Activated T-cell treated with anti-CD3 and anti-CD28 coated beads for 48 hours (primary cell): Measurements from ENCODE around the gene HNRNPUL2.
"Not testable (repeated sequence)": the region's sequence is repeated elsewhere in the genome, so short reads cannot be mapped to it uniquely, and the experiment has no call there.

Source experiments
- DNase-seq: peaks from one replicate; pipeline ENCODE4 v3.0.0-alpha.2; 2020; ENCODE audit warnings: low read depth

Gene HNRNPUL2

GRCh38 chr11:62727165-62727871 is at the start of gene HNRNPUL2:
Gene HNRNPUL2 (minus strand): TSS chr11:62727457. CDS start chr11:62727156, 301 bp downstream.
- DNase-seq, result peak; percentile 99

- no peak for DNase-seq
Measured at GRCh38 chr11:62775646-62776045, 48.4 kb upstream of the HNRNPUL2 start.

GRCh38 chr11:62774407-62774806 is 47.1 kb upstream of the HNRNPUL2 start:
- no peak for DNase-seq

GRCh38 chr11:62771144-62772021 is 44.1 kb upstream of the HNRNPUL2 start, which contains the start of gene TAF6L:
Gene TAF6L (plus strand): TSS chr11:62771396. CDS start chr11:62775784, 4,388 bp downstream.
- peak; percentile 96 for DNase-seq

GRCh38 chr11:62770778-62771143 is 43.5 kb upstream of the HNRNPUL2 start:
- no peak for DNase-seq

- not testable (repeated sequence) for DNase-seq
Measured at GRCh38 chr11:62760867-62761227, 33.6 kb upstream of the HNRNPUL2 start.

GRCh38 chr11:62757846-62758788 is 30.9 kb upstream of the HNRNPUL2 start:
- DNase-seq, result no peak

GRCh38 chr11:62755086-62755615 is 27.9 kb upstream of the HNRNPUL2 start:
- DNase-seq, result no peak

GRCh38 chr11:62753736-62754603 is 26.7 kb upstream of the HNRNPUL2 start, which contains the start of gene ZBTB3:
Gene ZBTB3 (minus strand): TSS chr11:62754160. CDS start chr11:62753664, 496 bp downstream.
- DNase-seq, result peak; percentile 90

- DNase-seq, result no peak
Measured at GRCh38 chr11:62752994-62753735, 25.9 kb upstream of the HNRNPUL2 start.

GRCh38 chr11:62752177-62752785 is 25.0 kb upstream of the HNRNPUL2 start:
- DNase-seq, result no peak

- not testable (repeated sequence) for DNase-seq
Measured at GRCh38 chr11:62749931-62750330, 22.7 kb upstream of the HNRNPUL2 start.

GRCh38 chr11:62747475-62748160 is 20.4 kb upstream of the HNRNPUL2 start:
- no peak for DNase-seq

- no peak for DNase-seq
Measured at GRCh38 chr11:62737196-62737595, 9.9 kb upstream of the HNRNPUL2 start.

GRCh38 chr11:62732830-62733229 is 5.6 kb upstream of the HNRNPUL2 start:
- no peak for DNase-seq

- not testable (repeated sequence) for DNase-seq
Measured at GRCh38 chr11:62730076-62730475, 2.8 kb upstream of the HNRNPUL2 start.

- DNase-seq, result peak; percentile 76
Measured at GRCh38 chr11:62728171-62728988, 1.1 kb upstream of the HNRNPUL2 start, which contains the start of gene TTC9C. Gene TTC9C (plus strand): TSS chr11:62728486. CDS start chr11:62728849, 363 bp downstream.

- peak; percentile 74 for DNase-seq
Measured at GRCh38 chr11:62727872-62728170, 564 bp upstream of the HNRNPUL2 start.
